ENCODE measurements around the gene SLC12A1. TPM values are rescaled to one million over a fixed set of nuclear protein-coding genes. Genes with fewer than 3 reads are reported as not detected.

Gene SLC12A1
- total RNA-seq, 6 experiments from 2014 or later, result 1.2 to 2.1 TPM; not detected in 4

DNA sequence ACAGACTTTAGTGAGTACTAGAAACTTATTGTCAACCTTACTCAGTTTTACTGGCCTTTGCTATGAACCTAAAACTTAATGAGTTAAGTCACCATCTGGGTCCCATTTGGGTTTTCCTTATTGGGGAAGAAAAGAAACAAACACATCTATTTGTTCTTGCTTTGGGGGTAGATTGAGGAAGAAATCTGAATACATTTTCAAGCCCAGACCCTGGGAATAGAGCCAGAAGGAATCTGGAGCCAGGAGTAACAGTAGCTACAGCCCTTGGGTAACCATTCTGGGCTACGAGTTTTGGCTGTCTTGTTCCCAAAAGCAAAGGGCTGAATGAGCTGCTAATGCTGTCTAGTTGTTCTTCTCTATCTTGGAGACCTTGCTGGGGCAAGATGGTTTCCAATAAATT, 16.5 kb downstream of the SLC12A1 start:
- TF ChIP-seq POLR2A (IDR thresholded peaks at IDR 0.05) (no peak), CTCF (IDR thresholded peaks at IDR 0.05) (no peak)
- no peaks in the 10 kb centered on the region for H3K36me3 ChIP-seq
- H3K9me3 ChIP-seq, result no peaks in the 10 kb centered on the region
- no peaks in the 10 kb centered on the region for H3K4me1 ChIP-seq
- H3K4me3 ChIP-seq, result no peak overlapping the region
- no peak for DNase-seq
- H3K27ac ChIP-seq, result no peak overlapping the region
- no peak for ATAC-seq
- intact Hi-C loops (cut with DNase I), result no loop called here
- no peaks in the 10 kb centered on the region for H3K27me3 ChIP-seq
- 10% methylated on average over 1 of the region's 1 CpG for WGBS (ENCODE audit: insufficient coverage, low coverage, low lambda C conversion rate, missing lambda C conversion rate)

DNA sequence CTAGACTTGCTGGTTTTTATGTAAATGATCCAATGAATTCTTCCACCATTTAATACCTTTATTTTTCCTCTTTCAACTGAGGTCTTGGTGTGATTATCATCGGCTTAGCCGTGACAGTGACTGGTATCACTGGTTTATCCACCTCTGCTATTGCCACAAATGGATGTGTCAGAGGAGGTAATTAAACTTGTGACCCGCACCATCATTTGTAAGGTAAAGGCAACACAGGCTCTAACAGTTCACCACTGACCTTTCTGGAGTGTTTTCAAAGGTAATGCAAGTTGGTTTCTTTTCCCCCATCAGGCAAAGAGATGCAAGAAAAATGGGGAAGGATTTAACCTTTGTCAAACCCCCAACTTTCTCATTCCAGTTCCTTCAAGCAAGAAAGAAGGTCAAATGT, 19.7 kb downstream of the SLC12A1 start:
- intact Hi-C loops (cut with DNase I), result no loop called here
- Histone ChIP-seq H3K4me1 (no peaks in the 10 kb centered on the region), H3K36me3 (no peaks in the 10 kb centered on the region), H3K27ac (no peak overlapping the region), H3K4me3 (no peak overlapping the region), H3K27me3 (no peaks in the 10 kb centered on the region), H3K9me3 (no peaks in the 10 kb centered on the region)
- TF ChIP-seq POLR2A (IDR thresholded peaks at IDR 0.05) (no peak), CTCF (IDR thresholded peaks at IDR 0.05) (no peak)
- DNase-seq (no peak), ATAC-seq (no peak)
- 62% methylated on average over 3 of the region's 3 CpGs for WGBS (ENCODE audit: insufficient coverage, low coverage, low lambda C conversion rate, missing lambda C conversion rate)

- no peaks in the 10 kb centered on the region for H3K4me1 ChIP-seq
- no peaks in the 10 kb centered on the region for H3K9me3 ChIP-seq
- no peak for TF ChIP-seq POLR2A (IDR thresholded peaks at IDR 0.05)
- TF ChIP-seq CTCF (IDR thresholded peaks at IDR 0.05), result no peak
- intact Hi-C loops (cut with DNase I), result no loop called here
- 39% methylated on average over 3 of the region's 5 CpGs for WGBS (ENCODE audit: insufficient coverage, low coverage, low lambda C conversion rate, missing lambda C conversion rate)
- no peaks in the 10 kb centered on the region for H3K27me3 ChIP-seq
- ATAC-seq (no peak), DNase-seq (no peak)
- no peaks in the 10 kb centered on the region for H3K36me3 ChIP-seq
- no peak overlapping the region for H3K4me3 ChIP-seq
- H3K27ac ChIP-seq, result no peak overlapping the region
Observed at GRCh38 chr15:48230498-48230897, 24.4 kb downstream of the SLC12A1 start.

DNA sequence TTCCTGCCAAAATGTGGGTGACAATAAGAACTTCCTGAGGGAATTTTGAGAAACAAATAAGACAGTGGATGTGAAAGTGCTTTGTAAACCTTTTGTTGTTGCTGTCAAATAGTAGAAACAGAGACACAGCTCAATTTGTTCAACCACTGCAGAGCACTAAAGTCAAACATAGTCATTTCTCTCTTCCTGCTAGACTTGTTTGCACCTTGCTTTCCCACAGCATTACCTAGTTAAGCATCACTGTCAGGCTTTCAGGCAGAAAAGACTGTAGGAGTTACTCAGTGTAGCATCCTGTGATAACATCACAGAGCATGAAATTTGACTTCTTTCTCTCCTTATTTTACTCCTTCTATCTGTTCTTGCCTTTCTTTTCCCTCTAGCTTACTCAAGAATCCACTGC, 27.1 kb downstream of the SLC12A1 start:
- Histone ChIP-seq H3K27me3 (no peaks in the 10 kb centered on the region), H3K9me3 (no peaks in the 10 kb centered on the region), H3K27ac (no peak overlapping the region), H3K4me3 (no peak overlapping the region), H3K4me1 (no peaks in the 10 kb centered on the region), H3K36me3 (no peaks in the 10 kb centered on the region)
- TF ChIP-seq CTCF (IDR thresholded peaks at IDR 0.05) (no peak), POLR2A (IDR thresholded peaks at IDR 0.05) (no peak)
- DNase-seq (no peak), ATAC-seq (no peak)
- intact Hi-C loops (cut with DNase I), result no loop called here

- Histone ChIP-seq H3K4me3 (no peak overlapping the region), H3K4me1 (no peaks in the 10 kb centered on the region), H3K27me3 (no peaks in the 10 kb centered on the region), H3K36me3 (no peaks in the 10 kb centered on the region), H3K27ac (no peak overlapping the region), H3K9me3 (no peaks in the 10 kb centered on the region)
- WGBS (ENCODE audit: insufficient coverage, low coverage, low lambda C conversion rate, missing lambda C conversion rate), result 83% methylated on average over 4 of the region's 4 CpGs
- ATAC-seq (no peak), DNase-seq (no peak)
- TF ChIP-seq CTCF (IDR thresholded peaks at IDR 0.05), result no peak
- no peak for TF ChIP-seq POLR2A (IDR thresholded peaks at IDR 0.05)
- intact Hi-C loops (cut with DNase I), result no loop called here
Observed at GRCh38 chr15:48239334-48239733, 33.2 kb downstream of the SLC12A1 start.

Measured in right lobe of liver (tissue), 6 donors.